ENCODE results near the gene ANKRD44.

ANKRD44 gene

DNA sequence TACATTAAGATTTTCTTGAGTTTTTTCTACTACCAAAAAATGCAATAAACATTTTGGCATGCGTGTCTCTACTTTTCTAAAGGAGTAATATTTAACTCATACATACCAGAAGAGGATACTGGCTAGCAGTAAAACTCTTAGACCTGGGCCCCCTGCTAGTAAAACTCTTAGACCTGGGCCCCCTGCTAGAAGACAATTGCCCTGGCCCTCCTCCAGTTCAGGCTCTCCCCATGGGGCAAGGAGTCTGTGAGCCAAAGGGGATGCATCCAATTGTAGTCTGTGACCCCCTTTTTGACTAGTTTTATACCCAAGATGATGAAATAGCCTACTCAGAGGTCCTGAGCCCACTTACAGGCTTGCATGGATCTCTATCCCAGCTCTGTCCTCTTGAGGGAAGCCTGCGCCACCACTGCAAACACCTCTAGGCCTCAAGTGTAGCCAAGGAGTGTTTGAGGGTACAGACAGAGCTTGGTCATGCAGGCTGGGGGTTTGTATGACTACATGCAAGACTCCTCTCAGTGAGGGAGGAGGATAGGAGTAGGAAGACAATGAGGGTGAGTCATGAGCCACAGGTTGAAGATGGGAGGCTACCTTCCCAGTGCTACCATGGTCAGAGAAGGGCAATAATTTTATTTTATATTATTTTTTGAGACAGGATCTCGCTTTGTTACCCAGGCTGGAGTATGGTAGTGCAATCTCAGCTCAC lies 338.9 kb downstream of the ANKRD44 start:
- DNase-seq, result no peak

DNA sequence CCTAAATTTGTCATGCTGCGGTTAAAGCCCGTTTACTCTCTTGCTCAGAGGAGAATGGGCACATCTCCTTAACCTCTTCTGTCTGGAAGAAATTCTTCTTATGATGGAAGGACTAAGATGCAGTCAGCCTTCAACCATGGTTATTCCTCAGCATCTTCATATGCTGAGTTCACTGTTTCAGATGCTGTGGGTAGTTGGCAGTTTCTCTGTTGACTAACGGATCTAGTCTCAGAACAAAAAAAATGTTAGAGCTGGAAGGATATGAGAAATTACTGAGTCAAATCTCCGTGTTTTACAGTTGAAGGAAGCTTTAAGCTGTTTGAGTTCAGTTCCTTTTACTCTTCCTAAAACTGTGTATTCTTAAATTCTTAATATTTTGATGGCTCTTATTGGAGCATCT lies 340.5 kb downstream of the ANKRD44 start:
- no peak for DNase-seq

DNA sequence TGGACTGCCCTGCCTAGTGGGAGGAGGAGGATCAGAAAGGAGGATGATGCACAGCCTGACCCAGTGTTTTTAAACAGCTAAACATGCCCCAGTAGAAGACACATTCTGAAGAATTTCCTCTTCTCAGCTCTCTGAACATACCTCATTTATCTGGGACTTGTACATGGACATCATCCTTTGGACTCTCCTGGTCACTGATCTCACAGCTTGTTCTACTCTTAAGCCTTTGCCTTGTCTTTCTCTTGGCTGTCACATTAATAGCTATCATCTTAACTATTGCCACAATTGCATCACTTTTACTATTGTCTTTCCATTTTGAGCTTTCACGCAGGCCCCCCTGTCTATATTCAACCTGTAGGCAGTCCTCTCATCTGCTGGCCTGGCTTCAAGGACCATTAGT lies 342.1 kb downstream of the ANKRD44 start:
- DNase-seq, result no peak

DNA sequence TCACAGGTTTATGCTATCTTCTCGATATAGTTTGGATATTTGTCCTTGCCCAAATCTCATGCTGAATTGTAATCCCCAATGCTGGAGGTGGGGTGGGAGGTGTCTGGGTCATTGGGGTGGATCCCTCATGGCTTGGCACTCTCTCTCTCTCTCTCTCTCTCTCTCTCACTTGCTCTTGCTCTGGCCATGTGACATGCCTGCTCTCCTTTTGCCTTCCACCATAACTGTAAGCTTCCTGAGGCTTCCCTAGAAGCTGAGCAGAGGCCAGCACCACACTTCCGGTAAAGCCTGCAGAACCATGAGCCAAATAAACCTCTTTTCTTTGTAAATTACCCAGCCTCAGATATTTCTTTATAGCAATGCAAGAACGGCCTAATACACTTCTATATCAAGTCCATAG lies 342.8 kb downstream of the ANKRD44 start:
- no peak for DNase-seq

DNA sequence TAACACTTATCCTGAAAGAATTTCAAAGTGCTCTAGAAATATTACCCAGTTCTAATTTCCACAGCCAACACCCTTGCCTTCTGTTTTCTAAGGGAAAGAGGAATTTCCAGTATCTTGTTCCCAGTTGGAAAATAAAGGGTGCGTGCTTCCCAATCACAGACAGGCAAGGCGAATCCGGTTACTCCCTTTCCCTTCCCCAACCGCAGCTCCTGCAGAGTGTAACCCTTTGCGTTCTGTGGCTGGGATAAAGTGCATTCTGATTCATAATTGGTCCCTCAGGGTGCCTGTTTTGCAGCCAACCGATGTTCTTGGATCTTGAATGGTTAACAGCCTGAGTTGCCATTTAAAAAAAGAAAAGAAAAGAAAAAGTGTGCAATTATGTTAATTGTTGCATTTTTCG lies 343.5 kb downstream of the ANKRD44 start:
- no peak for DNase-seq

DNA sequence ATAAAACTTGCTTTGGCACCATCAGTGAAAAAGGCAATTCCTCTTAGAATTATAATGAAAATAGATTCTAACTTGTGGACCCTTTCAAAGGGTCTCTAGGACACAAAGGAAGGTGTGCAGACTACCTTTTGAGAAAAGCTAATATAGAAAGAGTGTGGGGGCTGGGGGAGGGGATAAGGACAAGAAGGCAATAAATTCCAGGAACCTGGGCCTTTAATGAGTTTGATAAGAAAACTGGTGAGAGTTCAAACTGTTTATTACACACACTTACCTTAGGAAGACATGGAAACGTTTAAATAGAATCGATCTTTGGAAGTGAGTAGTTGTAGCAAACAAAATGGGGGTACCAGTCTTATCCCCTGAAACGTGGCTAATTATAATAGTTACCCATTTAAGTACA lies 344.5 kb downstream of the ANKRD44 start:
- DNase-seq, result no peak

DNA sequence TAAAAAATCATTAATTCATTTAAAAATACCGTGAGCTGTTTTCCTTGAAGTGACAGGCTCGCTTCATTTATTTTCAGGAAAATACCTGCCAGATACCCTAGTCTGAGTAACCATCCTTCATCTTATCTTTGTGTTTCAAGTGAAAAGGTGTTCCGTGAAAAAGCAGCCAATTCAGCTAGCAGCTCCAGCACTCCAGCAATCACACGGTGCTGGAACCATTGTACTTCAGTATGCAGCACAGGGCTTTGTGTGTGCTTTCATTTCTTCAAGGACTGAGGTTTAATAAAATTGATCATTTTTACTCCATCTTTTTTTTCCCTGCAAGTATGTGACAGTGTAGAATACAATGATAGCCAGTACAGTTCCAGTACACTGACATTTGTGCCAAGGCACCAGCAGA lies 344.9 kb downstream of the ANKRD44 start:
- DNase-seq, result no peak

DNA sequence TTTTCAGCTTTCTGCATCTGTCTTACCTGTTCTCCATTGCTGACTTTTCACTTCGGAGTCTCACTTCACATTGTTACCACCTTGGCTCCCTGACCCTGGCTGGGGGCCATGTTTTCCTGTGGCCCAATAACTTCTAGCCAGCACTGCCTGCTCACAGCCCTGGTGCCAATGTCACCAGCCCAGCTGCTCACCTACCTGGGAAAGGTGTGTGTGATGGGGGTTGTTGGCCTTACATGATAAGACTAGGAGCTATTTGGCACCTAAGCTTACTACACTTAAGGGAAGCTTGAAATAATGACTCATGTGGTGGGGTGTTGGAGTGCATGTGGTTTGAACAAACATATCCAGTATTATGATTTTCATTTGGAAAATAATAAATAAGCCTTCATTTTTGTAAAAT lies 346.6 kb downstream of the ANKRD44 start:
- no peak for DNase-seq

DNA sequence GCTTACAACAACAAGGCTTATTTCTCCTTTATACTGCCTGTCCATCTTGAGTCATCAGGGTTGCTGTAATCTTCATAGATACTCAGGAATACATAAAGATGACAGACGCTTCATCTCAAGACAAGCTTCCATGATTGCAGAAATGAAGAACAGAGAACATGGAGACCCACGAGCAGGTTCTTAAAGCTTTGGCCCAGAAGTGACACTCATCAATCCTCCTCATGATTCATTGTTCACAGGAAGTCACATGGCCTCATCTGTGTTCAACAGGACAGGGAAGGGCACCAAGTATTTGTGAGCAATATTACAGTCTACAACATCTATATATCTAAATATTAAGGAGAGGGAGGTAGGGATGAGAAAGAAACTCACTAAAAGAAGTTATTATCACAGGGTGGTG lies 347.5 kb downstream of the ANKRD44 start:
- DNase-seq, result no peak

DNA sequence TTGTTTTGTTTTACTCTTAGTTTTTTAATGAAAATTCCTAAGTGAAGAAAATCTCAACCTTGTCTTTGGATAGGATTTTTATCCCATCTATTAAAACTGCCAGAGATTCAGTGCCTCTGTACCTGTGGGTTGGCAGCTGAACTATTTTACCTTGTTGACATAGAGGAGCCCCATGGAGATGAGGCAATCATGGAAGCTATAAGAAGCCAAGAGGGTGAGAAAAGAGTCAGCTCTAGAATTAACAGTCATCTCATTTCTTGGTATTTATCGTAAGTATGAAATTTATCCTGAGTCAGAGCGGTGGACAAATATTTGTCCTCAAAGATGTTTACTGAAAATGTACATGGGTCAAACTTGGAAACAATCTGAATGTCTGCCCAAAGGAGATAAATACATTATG lies 348.3 kb downstream of the ANKRD44 start:
- no peak for DNase-seq

DNA sequence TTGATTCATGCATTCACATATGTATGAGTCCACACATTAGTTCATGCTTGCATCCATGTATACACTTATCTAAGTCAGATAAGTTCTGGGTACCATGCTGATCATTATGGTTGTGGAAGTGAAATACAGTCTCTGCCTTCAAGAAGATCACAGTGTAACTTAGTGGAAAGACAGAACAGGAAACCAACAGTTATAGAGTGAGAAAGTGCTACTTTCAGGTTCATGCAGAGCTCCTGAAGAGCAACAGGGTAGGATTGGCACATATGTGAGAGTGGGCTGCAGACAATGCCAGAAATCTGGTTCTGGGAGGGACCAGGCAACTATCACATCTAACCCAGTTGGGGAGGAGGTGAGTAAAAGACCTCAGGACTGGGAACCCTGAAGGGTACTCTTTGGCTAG lies 348.7 kb downstream of the ANKRD44 start:
- DNase-seq, result no peak

DNA sequence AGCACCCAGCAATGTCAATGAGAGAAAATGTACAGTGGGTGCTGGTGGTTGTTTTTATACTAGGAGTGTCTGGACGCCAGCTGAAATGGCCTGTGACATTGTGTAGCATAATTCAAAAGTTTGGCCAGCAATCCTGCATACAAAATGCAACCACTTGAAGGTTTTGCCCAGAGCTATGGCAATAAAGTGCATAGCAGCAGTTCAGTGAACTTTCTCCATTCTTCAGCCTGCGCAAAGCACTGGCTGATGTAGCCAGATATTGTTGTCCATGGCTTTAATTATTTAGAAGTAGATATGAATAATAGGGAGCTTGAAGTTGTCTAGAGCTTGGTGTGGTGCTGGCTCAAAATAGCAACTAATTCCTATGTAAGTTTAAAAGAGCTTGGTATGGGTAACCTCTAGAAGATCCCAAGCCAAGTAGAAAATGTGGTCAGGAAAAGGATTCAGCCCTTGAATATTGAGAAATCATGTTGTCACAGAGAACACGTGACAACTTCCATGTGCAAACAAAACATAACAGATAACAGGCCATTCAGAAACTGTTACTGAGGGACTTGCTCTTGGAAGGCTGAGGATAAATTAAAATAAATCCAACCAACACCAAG lies 350.7 kb downstream of the ANKRD44 start:
- DNase-seq, result no peak

DNA sequence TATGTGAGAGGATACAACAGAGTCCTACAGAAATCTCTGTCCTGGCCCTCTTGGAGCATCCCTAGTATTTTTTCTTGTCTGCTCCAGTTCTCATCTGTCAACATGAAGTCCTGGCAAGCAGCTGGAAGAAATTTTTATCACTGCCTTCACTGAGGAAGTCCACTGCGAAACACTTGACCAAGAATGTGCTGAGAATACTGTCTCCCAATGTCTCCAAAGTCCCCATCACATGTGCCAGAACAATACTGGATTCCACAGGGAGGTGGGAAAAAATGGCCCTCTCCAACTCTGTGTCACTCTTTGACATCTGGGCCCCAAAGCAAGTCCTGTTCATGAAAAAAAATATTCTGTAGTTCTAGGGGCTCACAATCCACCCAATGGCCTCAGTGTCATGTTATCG lies 351.3 kb downstream of the ANKRD44 start:
- no peak for DNase-seq

DNA sequence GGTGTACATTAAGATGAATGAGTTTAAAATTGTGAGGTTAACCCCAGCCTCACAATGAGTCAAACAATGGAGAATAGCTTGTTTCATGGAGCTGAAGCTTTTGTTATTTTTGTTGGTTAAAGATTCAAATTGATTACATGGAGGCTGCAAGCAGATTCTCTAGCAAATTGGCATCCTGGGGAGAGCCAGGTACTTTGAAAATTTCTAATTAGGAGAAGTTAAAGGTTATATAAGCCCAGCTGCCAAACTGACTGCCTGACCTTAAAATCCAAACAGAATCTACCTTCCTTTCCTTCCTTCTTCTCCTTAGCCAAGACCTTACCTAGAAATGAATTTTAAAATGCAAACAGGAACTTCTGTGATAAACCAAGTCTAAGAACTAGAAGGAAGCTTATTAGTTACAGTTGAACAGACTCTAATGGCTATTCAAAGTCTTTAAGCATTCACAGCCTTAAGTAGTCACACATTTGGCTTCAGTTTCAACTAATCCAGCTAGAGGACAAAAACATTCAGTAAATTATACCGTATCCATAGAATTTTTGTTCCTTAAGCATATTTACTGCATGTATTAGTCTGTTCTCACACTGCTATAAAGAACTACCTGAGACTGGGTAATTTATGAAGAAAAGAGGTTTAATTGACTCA lies 352.6 kb downstream of the ANKRD44 start:
- no peak for DNase-seq

DNA sequence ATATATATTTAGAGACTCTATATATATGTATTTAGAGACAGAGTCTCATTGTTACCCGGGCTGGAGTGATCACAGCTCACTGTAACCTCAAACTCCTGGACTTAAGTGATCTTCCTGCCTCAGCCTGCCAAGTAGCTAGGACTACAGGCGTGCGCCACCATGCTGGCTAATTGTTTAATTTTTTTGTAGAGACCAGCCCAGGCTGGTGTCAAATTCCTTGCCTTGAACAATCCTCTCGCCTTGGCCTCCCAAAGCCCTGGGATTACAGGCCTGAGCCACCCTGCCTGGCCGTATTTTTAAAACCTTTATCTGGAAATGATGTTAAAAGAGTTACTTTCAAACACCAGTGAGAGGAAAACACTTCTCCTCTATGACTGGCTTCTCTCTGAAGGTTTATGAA lies 353.1 kb downstream of the ANKRD44 start:
- peak; percentile 13 for DNase-seq

DNA sequence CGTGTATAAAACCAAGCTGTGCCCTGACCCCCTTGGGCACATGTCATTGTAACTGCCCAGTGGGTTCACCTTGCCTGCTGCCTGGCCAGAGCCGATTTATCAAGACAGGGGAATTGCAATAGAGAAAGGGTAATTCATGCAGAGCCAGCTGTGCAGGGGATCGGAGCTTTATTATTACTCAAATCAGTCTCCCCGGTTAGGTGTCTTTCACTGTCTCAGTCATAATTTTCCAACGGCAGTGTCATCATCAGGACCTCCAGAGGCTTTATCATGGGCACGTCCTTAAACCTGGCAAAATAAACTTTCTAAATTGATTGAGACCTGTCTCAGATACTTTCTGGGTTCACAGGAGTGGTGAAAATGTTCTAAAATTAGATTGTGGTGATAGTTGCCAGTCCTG lies 354.5 kb downstream of the ANKRD44 start:
- no peak for DNase-seq

DNA sequence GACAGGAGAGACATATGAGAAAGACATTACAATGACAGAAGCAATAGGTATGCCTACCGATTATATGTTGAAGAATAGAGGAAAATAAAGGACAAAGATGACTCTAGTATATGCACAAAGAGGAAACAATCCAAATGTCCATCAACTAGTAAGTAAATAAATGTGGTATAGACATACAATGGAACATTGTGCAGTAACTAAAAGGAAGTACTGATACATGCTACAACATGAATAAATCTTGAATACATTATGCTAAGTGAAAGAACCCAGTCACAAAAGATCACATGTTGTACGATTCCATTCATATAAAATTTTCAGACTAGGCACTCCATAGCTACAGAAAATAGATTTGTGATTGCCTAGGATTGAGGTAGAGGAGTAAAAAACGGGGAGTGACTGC lies 355.5 kb downstream of the ANKRD44 start:
- no peak for DNase-seq

DNA sequence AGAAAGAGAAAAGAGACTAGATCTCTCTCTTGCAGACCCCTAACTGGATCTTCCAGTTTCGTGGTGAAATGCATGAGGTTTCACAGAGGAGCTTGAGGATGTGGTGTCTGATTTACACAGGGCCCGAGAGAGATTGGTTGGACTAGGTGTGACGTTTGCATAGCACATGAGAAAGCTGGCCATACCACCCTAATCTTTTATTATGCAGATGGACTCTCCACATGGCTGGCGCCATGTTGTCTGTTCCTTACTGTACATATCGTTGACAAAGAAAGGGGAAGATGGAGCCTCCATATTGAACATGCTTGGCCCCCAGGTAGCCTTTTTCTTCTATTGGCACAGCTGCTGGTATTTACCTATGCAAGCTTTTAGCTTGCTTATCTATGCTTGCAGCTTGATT lies 356.6 kb downstream of the ANKRD44 start:
- DNase-seq, result no peak

DNA sequence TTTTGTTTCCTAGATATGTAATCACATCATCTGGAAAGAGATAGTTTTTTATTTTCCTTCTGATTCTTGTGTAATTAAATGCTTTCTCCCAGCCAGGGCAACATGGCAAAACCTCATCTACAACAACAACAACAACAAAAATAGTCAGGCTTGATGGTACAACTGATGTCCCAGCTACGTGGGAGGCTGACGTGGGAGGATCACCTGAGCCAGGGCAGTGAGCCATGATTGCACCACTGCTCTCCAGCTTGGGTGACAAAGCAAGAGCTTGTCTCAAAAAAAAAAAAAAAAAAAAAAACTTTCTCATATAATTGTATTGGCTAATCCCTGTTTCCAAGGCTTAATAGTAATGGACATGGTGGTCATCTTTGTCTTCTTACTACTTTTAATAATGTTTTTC lies 357.6 kb downstream of the ANKRD44 start:
- DNase-seq, result no peak

DNA sequence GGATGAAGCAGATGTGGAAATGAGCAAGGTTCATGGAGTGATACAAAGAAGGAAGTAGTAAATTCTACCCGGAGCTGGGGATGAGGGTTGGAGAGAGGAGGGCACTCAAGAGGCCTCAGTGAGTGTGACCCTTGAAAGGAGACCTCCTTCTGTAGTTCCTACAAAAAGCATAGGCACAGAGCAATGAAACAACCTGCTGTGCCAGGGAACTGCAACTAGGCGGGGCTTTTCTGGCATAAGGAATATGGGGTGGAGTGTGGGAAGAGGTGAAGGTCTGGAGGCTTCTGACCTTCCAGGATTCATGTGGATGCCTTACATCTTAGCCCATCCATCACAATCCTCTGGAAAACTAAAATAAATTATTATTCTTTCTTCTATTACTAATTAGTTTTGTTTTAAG lies 358.6 kb downstream of the ANKRD44 start:
- peak; percentile 12 for DNase-seq

DNA sequence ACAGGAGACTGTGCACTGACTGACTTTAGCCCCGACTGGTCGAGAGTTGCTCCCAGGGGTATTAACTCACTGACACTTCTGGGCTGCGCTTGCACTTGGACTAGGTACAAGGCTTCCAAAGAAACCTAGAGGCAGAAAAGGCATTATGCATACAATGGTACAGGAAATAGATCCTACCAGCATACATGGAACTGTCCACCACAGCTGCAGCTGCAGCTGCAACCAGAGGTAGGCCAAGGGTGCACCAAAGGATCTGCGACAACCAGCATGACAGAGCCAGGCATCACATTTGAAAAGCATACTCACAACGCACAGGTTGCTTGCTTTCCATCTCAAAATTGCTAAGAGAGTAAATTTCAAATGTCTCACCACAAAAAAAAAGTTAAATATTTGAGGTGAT lies 361.5 kb downstream of the ANKRD44 start:
- no peak for DNase-seq

DNA sequence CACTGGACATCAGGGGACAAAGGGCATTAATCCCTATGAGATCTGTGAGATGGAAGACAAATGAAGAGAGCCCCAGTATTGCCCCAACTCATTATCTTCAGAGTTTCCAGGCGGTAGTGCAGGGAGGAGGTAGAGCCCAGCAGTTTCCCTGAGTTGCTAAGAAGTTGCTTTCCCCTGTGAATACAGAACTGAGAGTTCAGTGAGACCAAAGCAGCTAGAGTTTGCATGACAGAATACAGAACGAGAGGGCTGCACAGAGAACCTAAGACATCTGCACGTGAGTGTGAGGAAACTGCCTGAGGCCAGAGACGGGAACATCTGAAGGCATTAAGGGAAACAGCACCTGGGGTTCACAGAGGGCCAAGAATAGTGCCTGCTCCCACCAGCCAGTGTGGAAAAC lies 366.0 kb downstream of the ANKRD44 start:
- no peak for DNase-seq

DNA sequence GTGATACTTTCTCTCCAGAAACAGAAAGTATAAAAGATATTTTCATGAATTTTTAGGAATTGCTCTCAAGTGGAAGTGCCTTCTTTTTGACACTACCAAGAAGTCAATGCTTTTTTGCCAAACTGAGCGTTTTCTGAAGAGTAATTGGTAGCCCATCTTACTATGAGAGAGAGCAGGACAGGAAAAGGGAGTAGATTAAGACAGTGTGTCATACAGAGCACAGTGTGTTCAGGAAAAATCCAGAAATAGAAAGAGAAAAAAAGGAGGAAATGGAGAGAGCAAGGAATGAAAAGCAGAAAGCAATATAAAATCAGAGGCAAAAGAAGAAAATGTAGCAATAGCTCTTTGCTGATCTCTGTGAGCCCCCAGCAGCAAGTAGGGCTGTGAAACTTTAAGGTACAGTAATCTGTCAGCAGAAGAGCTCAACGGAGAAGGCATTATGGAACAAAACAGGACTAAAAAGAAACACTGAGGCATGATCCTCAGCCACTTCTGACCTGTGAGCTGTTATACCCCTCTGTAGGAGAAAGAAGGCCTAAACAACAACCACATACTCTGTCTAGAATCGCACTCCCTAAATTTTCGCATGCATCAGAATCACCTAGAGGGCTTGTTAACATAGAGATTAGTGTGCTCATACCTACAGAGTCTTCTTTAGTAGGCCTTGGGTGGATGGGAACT lies 369.0 kb downstream of the ANKRD44 start:
- no peak for DNase-seq

DNA sequence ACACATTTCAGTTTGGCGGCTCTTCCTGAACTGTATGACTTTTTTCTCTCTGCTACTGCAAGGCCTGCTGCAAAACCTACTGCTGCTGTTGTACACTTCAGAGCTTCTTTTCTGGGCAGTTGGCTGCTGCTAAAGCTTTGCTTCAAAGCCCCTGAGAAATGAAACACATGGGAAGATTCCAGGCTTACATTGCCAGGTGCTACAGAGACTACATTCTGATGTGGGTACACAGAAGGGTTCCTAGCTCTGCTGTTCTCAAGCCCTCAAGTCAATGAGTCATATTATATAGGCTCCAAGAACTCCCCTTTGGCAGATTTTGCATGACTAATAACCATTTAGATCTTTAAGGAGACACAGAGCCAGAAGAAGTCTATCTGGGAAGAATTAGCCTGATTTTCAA lies 371.2 kb downstream of the ANKRD44 start:
- no peak for DNase-seq
